Mesodermal cell (in vitro differentiated cells): Measurements from ENCODE around the gene CHST11.
"Not testable (repeated sequence)": the region's sequence is repeated elsewhere in the genome, so short reads cannot be mapped to it uniquely, and the experiment has no call there.

Experiments used
- H3K27ac ChIP-seq: 2 replicates; pipeline ENCODE4 v1.7.0; 2013; ENCODE audit warnings: mild to moderate bottlenecking, low read depth, low read length, moderate library complexity; ENCODE audit not compliant: severe bottlenecking
- H3K36me3 ChIP-seq: 2 replicates; pipeline ENCODE4 v1.7.1; 2013; ENCODE audit warnings: mild to moderate bottlenecking, low read length, moderate library complexity; ENCODE audit not compliant: control insufficient read depth, insufficient read depth
- H3K4me1 ChIP-seq: one replicate; pipeline ENCODE4 v1.7.1; 2013; ENCODE audit warnings: mild to moderate bottlenecking, low read length; ENCODE audit not compliant: insufficient read depth, control insufficient read depth, poor library complexity, severe bottlenecking
- H3K4me3 ChIP-seq: 2 replicates; pipeline ENCODE4 v1.7.0; 2013; ENCODE audit warnings: low read length, control low read depth, mild to moderate bottlenecking; ENCODE audit not compliant: insufficient read depth, poor library complexity, severe bottlenecking; ENCODE audit errors: extremely low read depth
- H3K9me3 ChIP-seq: 2 replicates; pipeline ENCODE4 v1.7.1; 2013; ENCODE audit warnings: mild to moderate bottlenecking, low read length, moderate library complexity; ENCODE audit not compliant: control insufficient read depth
- WGBS, 2 experiments: methylation state at CpG; one replicate each; pipeline ENCODE4 v1.1.5; 2013; ENCODE audit warnings: missing lambda C conversion rate in 2 of 2; ENCODE audit not compliant: insufficient coverage in 2 of 2; 5-methylcytosine and 5-hydroxymethylcytosine counted together

The CHST11 gene

DNA sequence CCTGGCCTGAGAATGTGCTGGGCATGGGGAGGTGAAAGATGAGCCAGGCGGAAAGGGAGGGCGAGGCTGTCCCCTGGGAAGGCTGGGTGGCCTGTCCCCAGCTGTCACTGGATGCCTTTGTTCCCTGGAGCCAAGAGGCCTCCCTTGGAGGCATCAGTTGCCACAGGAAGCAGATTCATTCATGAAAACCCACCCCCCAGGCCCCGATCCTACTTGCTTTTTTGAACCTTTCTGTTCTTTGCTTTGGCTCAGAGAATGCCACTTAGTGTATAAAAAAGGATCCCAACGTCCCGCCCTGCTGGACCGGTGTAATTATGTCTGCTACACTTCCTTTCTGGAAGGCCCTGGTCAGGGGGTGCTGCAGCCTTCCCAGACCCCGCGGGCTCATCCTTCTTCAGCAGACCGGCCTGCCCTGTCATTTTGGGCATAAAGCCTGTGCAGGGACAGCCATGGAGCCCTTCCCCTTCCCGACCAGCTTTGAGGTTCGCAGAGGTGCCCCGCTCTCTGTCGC lies 281.1 kb downstream of the CHST11 start:
- Histone ChIP-seq H3K4me1 (peaks cover 12% of the 10 kb centered on the region), H3K9me3 (no peaks in the 10 kb centered on the region), H3K36me3 (no peaks in the 10 kb centered on the region), H3K4me3 (no peak overlapping the region), H3K27ac (peak overlapping the region; percentile 33)
- WGBS, 2 experiments = 68 to 72% methylated on average over 11 to 12 of the region's 13 CpGs

- Histone ChIP-seq H3K4me1 (peaks cover 12% of the 10 kb centered on the region), H3K36me3 (no peaks in the 10 kb centered on the region), H3K9me3 (no peaks in the 10 kb centered on the region), H3K4me3 (no peak overlapping the region), H3K27ac (no peak overlapping the region)
- 88 to 97% methylated on average over 4 to 8 of the region's 8 CpGs for WGBS, 2 experiments
Measured at GRCh38 chr12:104738331-104738730, 281.6 kb downstream of the CHST11 start.

- WGBS, 2 experiments = 95 to 98% methylated on average over 11 to 13 of the region's 14 CpGs
- no peaks in the 10 kb centered on the region for H3K9me3 ChIP-seq
- no peak overlapping the region for H3K27ac ChIP-seq
Measured at GRCh38 chr12:104738776-104739642, 282.3 kb downstream of the CHST11 start.

GRCh38 chr12:104740668-104741067 lies 283.9 kb downstream of the CHST11 start:
- Histone ChIP-seq H3K9me3 (no peaks in the 10 kb centered on the region), H3K27ac (no peak overlapping the region), H3K4me3 (no peak overlapping the region), H3K4me1 (peaks cover 12% of the 10 kb centered on the region), H3K36me3 (no peaks in the 10 kb centered on the region)
- WGBS, 2 experiments = 90 to 96% methylated on average over 4 to 6 of the region's 6 CpGs

More at GRCh38 chr12:104738776-104739642, 282.3 kb downstream of the CHST11 start:
- no peaks in the 10 kb centered on the region for H3K36me3 ChIP-seq
- no peak overlapping the region for H3K4me3 ChIP-seq
- peaks cover 12% of the 10 kb centered on the region for H3K4me1 ChIP-seq

DNA sequence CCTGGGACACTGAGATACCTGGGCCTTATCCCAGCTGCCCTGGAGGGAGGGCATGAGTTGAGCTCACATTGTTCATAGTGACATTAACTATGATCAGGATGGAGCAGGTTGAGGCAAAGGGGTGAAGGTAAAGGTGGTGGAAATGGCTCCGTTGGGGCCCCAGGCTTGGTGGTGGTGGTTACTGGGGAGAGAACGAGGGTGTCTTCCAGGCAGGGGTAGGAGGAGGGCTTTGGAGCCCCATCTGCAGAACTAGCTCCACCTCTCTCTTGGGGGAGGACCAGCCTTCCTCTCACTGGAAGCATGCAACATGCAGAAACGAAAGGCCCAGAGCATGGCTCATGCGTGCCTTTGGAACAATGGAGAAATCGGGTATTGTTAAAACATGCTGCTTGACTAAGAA lies 284.3 kb downstream of the CHST11 start:
- 77 to 92% methylated on average over 4 to 5 of the region's 5 CpGs for WGBS, 2 experiments
- Histone ChIP-seq H3K27ac (no peak overlapping the region), H3K36me3 (no peaks in the 10 kb centered on the region), H3K4me3 (no peak overlapping the region), H3K4me1 (peaks cover 12% of the 10 kb centered on the region), H3K9me3 (no peaks in the 10 kb centered on the region)

DNA sequence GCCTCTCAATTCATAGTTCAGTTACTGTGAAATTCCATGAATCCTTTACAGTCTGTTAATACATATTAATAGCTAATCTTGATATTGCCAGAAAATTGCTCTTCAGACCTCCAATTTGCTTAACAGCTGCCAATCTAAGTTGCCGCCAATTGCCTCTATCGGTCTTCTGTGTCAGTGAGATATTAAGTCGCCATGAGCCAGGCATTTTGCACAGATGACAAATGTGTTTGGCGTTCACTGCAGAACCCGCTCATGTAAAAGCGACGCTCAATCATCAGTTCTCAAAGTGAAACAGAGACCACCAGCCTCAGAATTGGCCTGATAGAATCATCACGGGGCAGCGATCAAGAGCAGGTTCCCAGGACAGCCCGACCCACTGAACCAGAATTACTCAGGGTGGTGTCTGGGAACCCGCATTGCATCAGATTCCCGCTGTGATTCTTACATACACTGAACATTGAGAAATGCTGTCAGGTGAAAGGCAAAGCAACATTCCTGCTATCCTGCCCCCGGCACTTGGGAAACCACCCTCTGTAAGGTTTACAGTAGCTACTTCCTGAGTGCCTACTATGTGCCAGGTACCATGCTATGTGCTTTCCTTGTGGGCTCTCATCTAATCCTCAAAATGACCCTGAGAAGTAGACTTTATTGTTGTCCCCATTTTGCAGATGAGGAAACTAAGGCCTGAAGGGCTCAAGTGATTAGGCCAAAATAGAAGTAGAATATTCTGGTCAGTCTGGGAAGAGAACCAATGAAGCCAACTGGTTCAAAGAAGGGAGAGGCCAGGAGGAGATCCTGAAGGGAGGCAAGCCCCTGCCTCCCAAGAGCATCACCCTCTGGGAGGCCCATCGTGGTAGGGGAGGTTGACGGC lies 285.0 kb downstream of the CHST11 start:
- Histone ChIP-seq H3K9me3 (no peaks in the 10 kb centered on the region), H3K36me3 (no peaks in the 10 kb centered on the region), H3K4me1 (peaks cover 12% of the 10 kb centered on the region), H3K4me3 (no peak overlapping the region), H3K27ac (no peak overlapping the region)
- WGBS, 2 experiments = 93 to 99% methylated on average over 13 to 15 of the region's 15 CpGs

GRCh38 chr12:104742551-104743201 lies 285.9 kb downstream of the CHST11 start:
- Histone ChIP-seq H3K4me3 (no peak overlapping the region), H3K27ac (no peak overlapping the region), H3K4me1 (peaks cover 8% of the 10 kb centered on the region), H3K36me3 (no peaks in the 10 kb centered on the region), H3K9me3 (no peaks in the 10 kb centered on the region)
- WGBS, 2 experiments = 88 to 93% methylated on average over 11 to 13 of the region's 16 CpGs

DNA sequence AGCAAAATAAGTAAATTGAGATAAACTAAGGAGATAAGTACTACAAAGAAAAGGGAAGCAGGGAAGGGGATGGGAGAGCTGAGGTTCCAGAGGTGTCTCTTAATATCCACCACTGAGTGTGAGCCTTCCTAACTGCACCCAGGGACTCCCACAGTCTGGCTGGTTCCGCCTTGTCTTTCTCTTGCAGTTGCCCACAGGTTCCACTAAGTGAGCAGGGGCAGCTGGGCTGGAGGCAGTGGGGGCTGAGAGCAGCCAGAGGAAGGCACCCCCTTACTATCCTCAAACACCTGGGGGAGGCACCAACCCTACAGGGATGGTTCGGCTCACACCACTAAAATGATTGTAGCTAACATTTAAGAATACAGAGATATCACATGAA lies 286.4 kb downstream of the CHST11 start:
- Histone ChIP-seq H3K4me1 (peaks cover 3% of the 10 kb centered on the region), H3K4me3 (no peak overlapping the region), H3K36me3 (no peaks in the 10 kb centered on the region), H3K27ac (no peak overlapping the region), H3K9me3 (no peaks in the 10 kb centered on the region)
- no CpG with 5 or more reads among the region's 2 CpGs for WGBS, 2 experiments

- 100% methylated on average over 3 to 4 of the region's 6 CpGs for WGBS, 2 experiments
- H3K4me1 ChIP-seq, H3K27ac ChIP-seq, H3K9me3 ChIP-seq, H3K36me3 ChIP-seq, H3K4me3 ChIP-seq: not testable (repeated sequence)
Measured at GRCh38 chr12:104743753-104744548, 287.2 kb downstream of the CHST11 start.
